Keratinocyte (primary cell): Measurements from ENCODE around the gene PEAK3. TPM values are rescaled to one million over a fixed set of nuclear protein-coding genes. Genes with fewer than 3 reads are reported as not detected.

ENCODE experiments used
- DNase-seq: peaks from one replicate; pipeline ENCODE4 v3.0.0-alpha.2; 2011; ENCODE audit warnings: low read depth, missing footprints, low spot score
- FAIRE-seq: peaks from 2 replicates; lab custom pipeline; 2011; peaks lifted over from hg19 to GRCh38; lab: Jason Lieb, UNC
- H2AFZ ChIP-seq: 2 replicates; pipeline ENCODE4 v1.6.0; 2012; ENCODE audit warnings: low read length, control low read depth, inconsistent platforms; ENCODE audit not compliant: control insufficient read depth
- H3K27ac ChIP-seq: 2 replicates; pipeline ENCODE4 v1.5.1; 2011; ENCODE audit warnings: low read length; ENCODE audit not compliant: control insufficient read depth, insufficient read depth
- H3K27me3 ChIP-seq: 3 replicates; pipeline ENCODE4 v1.6.0; 2011; ENCODE audit warnings: low read length; ENCODE audit not compliant: control insufficient read depth, insufficient read depth; ENCODE audit errors: extremely low read depth
- H3K36me3 ChIP-seq, 2 experiments: 2 replicates in 1 of 2; 3 replicates in 1 of 2; pipeline ENCODE4 v1.5.1; 2011; ENCODE audit warnings: low read length in 2 of 2, mild to moderate bottlenecking in 1 of 2; ENCODE audit not compliant: control insufficient read depth in 2 of 2, insufficient read depth in 2 of 2; ENCODE audit errors: extremely low read depth in 1 of 2
- H3K4me1 ChIP-seq: 3 replicates; pipeline ENCODE4 v1.5.1; 2011; ENCODE audit warnings: low read length; ENCODE audit not compliant: control insufficient read depth, insufficient read depth; ENCODE audit errors: extremely low read depth
- H3K4me2 ChIP-seq: 3 replicates; pipeline ENCODE4 v1.6.0; 2011; ENCODE audit warnings: low read depth, low read length; ENCODE audit not compliant: control insufficient read depth, insufficient read depth; ENCODE audit errors: extremely low read depth
- H3K4me3 ChIP-seq, 3 experiments: fragments of 200-600 bp in 1 of 3; sonication (generic) in 1 of 3; 2 replicates in 2 of 3; 3 replicates in 1 of 3; pipeline ENCODE4 v1.5.1; 2011 to 2016; ENCODE audit warnings: low read length in 3 of 3, mild to moderate bottlenecking in 3 of 3, control low read depth in 2 of 3, inconsistent platforms in 1 of 3, low read depth in 1 of 3, mixed read lengths in 1 of 3, mixed run types in 1 of 3, moderate library complexity in 1 of 3; ENCODE audit not compliant: control insufficient read depth in 2 of 3, insufficient read depth in 2 of 3; ENCODE audit errors: extremely low read depth in 1 of 3
- H3K79me2 ChIP-seq: 2 replicates; pipeline ENCODE4 v1.6.0; 2012; ENCODE audit warnings: low read length; ENCODE audit not compliant: control insufficient read depth, insufficient read depth
- H3K9ac ChIP-seq: 3 replicates; pipeline ENCODE4 v1.6.0; 2011; ENCODE audit warnings: low read length; ENCODE audit not compliant: control insufficient read depth, insufficient read depth; ENCODE audit errors: extremely low read depth
- H3K9me1 ChIP-seq: 3 replicates; pipeline ENCODE4 v1.6.0; 2011; ENCODE audit warnings: low read length; ENCODE audit not compliant: control insufficient read depth, insufficient read depth; ENCODE audit errors: extremely low read depth
- H3K9me3 ChIP-seq: 2 replicates; pipeline ENCODE4 v1.5.1; 2012; ENCODE audit warnings: low read depth, low read length; ENCODE audit not compliant: control insufficient read depth
- H4K20me1 ChIP-seq: 3 replicates; pipeline ENCODE4 v1.6.0; 2011; ENCODE audit warnings: low read length; ENCODE audit not compliant: control insufficient read depth, insufficient read depth; ENCODE audit errors: extremely low read depth
- CTCF ChIP-seq, 3 experiments: IDR thresholded peaks in 1 of 3; conservative IDR thresholded peaks in 1 of 3; optimal IDR thresholded peaks in 1 of 3; 2 replicates in 2 of 3; 3 replicates in 1 of 3; pipeline versions ENCODE3 to v1.5.1; 2011; ENCODE audit warnings: low read length in 3 of 3, mild to moderate bottlenecking in 3 of 3, moderate library complexity in 2 of 3, control low read depth in 1 of 3, inconsistent platforms in 1 of 3; ENCODE audit not compliant: insufficient read depth in 2 of 3; ENCODE audit errors: extremely low read depth in 1 of 3
- EZH2 ChIP-seq: IDR thresholded peaks from one replicate; pipeline ENCODE4 v1.6.1; 2012; ENCODE audit warnings: inconsistent platforms, mild to moderate bottlenecking, low read length, moderate library complexity
- dilution Hi-C: fragments of 300-500 bp; cut with MboI; formaldehyde crosslinking; loops from one replicate; pipeline ENCODE4 v1.7.0; 2020; ENCODE audit warnings: low sequenced_read_pairs; ENCODE audit not compliant: extremely low pct_ligation_motif_present
- polyA plus RNA-seq, 5 experiments: library from polyadenylated mRNA; depleted of rRNA in 3 of 5; stranded (reverse) in 3 of 5; stranded (forward) in 1 of 5; unstranded in 1 of 5; fragments of >200 nt; gene quantifications; 1 replicate in 1 of 5; 2 replicates in 3 of 5; 3 replicates in 1 of 5; pipeline versions ENCODE4 v1.2.1 to v1.2.3, GENCODE V29; 2011 to 2012; ENCODE audit warnings: missing spikeins in 2 of 5, low read depth in 1 of 5, low replicate concordance in 1 of 5

The PEAK3 gene
- polyA plus RNA-seq, 1 donor (not counting 4 experiments of a cell fraction or from before 2014, with no cell fraction given), result not detected

DNA sequence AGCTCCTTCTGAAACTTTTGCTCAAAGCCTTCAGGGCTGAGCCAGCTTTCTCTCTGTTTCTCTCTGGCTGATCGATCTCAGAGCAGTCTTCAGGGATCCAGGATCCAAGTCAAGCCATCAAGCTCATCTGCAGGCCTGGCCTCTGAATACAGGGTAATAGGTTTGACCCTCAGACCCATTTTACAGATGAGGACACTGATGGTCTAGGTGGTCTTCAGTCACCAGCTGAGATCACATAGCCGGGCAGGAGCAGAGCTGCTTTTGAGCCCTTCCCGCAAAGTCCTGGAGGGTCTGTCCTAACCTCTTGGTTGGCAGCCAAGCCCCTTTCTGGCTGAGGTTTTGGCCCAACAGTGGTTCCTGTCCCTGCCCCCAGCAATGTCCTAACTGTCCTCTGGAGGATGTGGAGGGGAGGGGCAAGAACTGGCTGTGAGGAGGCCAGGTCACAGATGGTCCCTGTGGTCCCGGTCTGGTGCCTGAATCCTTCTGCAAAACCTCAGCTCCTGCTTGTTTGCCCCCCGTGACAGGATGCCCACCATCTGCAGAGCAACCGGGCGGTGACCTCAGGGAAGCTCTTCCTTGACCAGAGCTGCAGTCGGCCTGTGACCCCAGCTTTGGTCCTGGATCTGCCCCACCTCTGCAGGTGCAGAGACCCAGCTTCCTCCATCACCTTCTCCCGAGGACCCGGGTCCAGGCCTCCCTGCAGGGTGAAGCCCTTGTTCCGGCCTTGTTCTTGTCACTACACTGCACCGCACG is 5.8 kb upstream of the PEAK3 start:
- FAIRE-seq (no peak), DNase-seq (no peak)
- no peaks in the 10 kb centered on the region for H3K9me1 ChIP-seq
- dilution Hi-C loops, result no loop called here
- TF ChIP-seq CTCF (optimal IDR thresholded peaks at IDR 0.05 in 1 of 3, IDR thresholded peaks at IDR 0.05 in 1 of 3, conservative IDR thresholded peaks at IDR 0.05 in 1 of 3; ENCODE audit: extremely low read depth in 1 of 3, insufficient read depth in 2 of 3, low read length in 3 of 3), result no peak
- no peak for TF ChIP-seq EZH2
- no peak overlapping the region for H2AFZ ChIP-seq
- no peaks in the 10 kb centered on the region for H3K9me3 ChIP-seq
- H4K20me1 ChIP-seq, result no peaks in the 10 kb centered on the region
- no peak overlapping the region for H3K4me3 ChIP-seq
- peaks cover 49% of the 10 kb centered on the region for H3K27me3 ChIP-seq
- no peaks in the 10 kb centered on the region for H3K36me3 ChIP-seq
- H3K9ac ChIP-seq, result no peak overlapping the region
- H3K4me2 ChIP-seq, result no peak overlapping the region
- H3K79me2 ChIP-seq, result no peaks in the 10 kb centered on the region
- H3K27ac ChIP-seq, result no peak overlapping the region
- no peaks in the 10 kb centered on the region for H3K4me1 ChIP-seq

GRCh38 chr19:2286402-2287140 is 4.6 kb upstream of the PEAK3 start:
- no peaks in the 10 kb centered on the region for H3K4me1 ChIP-seq
- H3K4me3 ChIP-seq, result no peak overlapping the region
- H3K9me1 ChIP-seq, result no peaks in the 10 kb centered on the region
- TF ChIP-seq CTCF (optimal IDR thresholded peaks at IDR 0.05 in 1 of 3, IDR thresholded peaks at IDR 0.05 in 1 of 3, conservative IDR thresholded peaks at IDR 0.05 in 1 of 3; ENCODE audit: extremely low read depth in 1 of 3, insufficient read depth in 2 of 3, low read length in 3 of 3) (no peak), EZH2 (no peak)
- H3K9me3 ChIP-seq, result no peaks in the 10 kb centered on the region
- no peak overlapping the region for H2AFZ ChIP-seq
- DNase-seq, result no peak
- H3K27ac ChIP-seq, result no peak overlapping the region
- no peak for FAIRE-seq
- no peaks in the 10 kb centered on the region for H3K36me3 ChIP-seq
- H3K4me2 ChIP-seq, result no peak overlapping the region
- H3K9ac ChIP-seq, result no peak overlapping the region
- no peaks in the 10 kb centered on the region for H3K79me2 ChIP-seq
- dilution Hi-C loops, result no loop called here
- H4K20me1 ChIP-seq, result no peaks in the 10 kb centered on the region
- peaks cover 40% of the 10 kb centered on the region for H3K27me3 ChIP-seq
